Liver (tissue), 9 donors: Measurements from ENCODE around the gene ZBTB21. TPM values are rescaled to one million over a fixed set of nuclear protein-coding genes. Genes with fewer than 3 reads are reported as not detected.
A peak's percentile ranks its signal among the peaks of the same experiment; 100 is the strongest.

Source experiments
- DNase-seq: peaks from one replicate; pipeline ENCODE4 v3.0.0-alpha.2; 2017; ENCODE audit warnings: low spot score
- H3K27ac ChIP-seq, 2 donors: one replicate each; pipeline ENCODE4 v1.7.0; 2013; ENCODE audit warnings: inconsistent platforms in 2 of 2, low read length in 2 of 2, control low read depth in 1 of 2, low read depth in 1 of 2, mild to moderate bottlenecking in 1 of 2
- H3K27me3 ChIP-seq, 4 donors: one replicate each; pipeline versions ENCODE4 v1.6.1 to v1.7.0; 2013; ENCODE audit warnings: low read length in 3 of 4, inconsistent platforms in 1 of 4, mild to moderate bottlenecking in 1 of 4, moderate library complexity in 1 of 4; ENCODE audit not compliant: control insufficient read depth in 4 of 4, insufficient read depth in 4 of 4
- H3K36me3 ChIP-seq, 4 donors: one replicate each; pipeline versions ENCODE4 v1.6.1 to v1.7.0; 2013; ENCODE audit warnings: low read length in 3 of 4, mild to moderate bottlenecking in 3 of 4, low read depth in 1 of 4, moderate library complexity in 1 of 4; ENCODE audit not compliant: control insufficient read depth in 4 of 4, insufficient read depth in 3 of 4
- H3K4me1 ChIP-seq, 4 donors: one replicate each; pipeline versions ENCODE4 v1.6.1 to v1.7.0; 2013; ENCODE audit warnings: low read length in 3 of 4, mild to moderate bottlenecking in 3 of 4, moderate library complexity in 1 of 4; ENCODE audit not compliant: control insufficient read depth in 4 of 4, insufficient read depth in 4 of 4
- H3K4me3 ChIP-seq, 3 donors: one replicate each; pipeline versions ENCODE4 v1.6.1 to v1.7.0; 2013; ENCODE audit warnings: low read length in 3 of 3, control low read depth in 1 of 3, low read depth in 1 of 3, mild to moderate bottlenecking in 1 of 3
- H3K9ac ChIP-seq, 2 donors: one replicate each; pipeline ENCODE4 v1.7.0; 2013; ENCODE audit warnings: low read length in 2 of 2, mild to moderate bottlenecking in 2 of 2, moderate library complexity in 2 of 2, control low read depth in 1 of 2, low read depth in 1 of 2
- H3K9me3 ChIP-seq, 4 donors: one replicate each; pipeline versions ENCODE4 v1.6.1 to v1.7.0; 2013; ENCODE audit warnings: low read length in 3 of 4; ENCODE audit not compliant: control insufficient read depth in 4 of 4
- CTCF ChIP-seq: fragments of 150-350 bp; IDR thresholded peaks from 2 replicates; pipeline ENCODE4 v1.5.1; 2017; ENCODE audit warnings: improper control_type of control experiment, low read depth, low read length; ENCODE audit not compliant: missing input control
- EGR1 ChIP-seq, 2 donors: IDR thresholded peaks; 2 replicates each; pipeline ENCODE4 v1.6.1; 2016 to 2018; ENCODE audit warnings: antibody characterized with exemption in 2 of 2, low read depth in 2 of 2
- FOXA1 ChIP-seq: IDR thresholded peaks from 2 replicates; pipeline ENCODE4 v1.6.1; 2016; ENCODE audit warnings: antibody characterized with exemption
- FOXA2 ChIP-seq: IDR thresholded peaks from 2 replicates; pipeline ENCODE4 v1.6.1; 2016; ENCODE audit warnings: antibody characterized with exemption
- GABPA ChIP-seq, 2 donors: IDR thresholded peaks in 1 of 2; conservative IDR thresholded peaks in 1 of 2; 2 replicates each; pipeline ENCODE4 v1.6.1; 2016; ENCODE audit warnings: antibody characterized with exemption in 2 of 2, mild to moderate bottlenecking in 1 of 2, moderate library complexity in 1 of 2
- HNF4A ChIP-seq, 2 donors: conservative IDR thresholded peaks; 2 replicates each; pipeline ENCODE4 v1.6.1; 2016; ENCODE audit warnings: antibody characterized with exemption in 2 of 2, mild to moderate bottlenecking in 2 of 2
- HNF4G ChIP-seq: IDR thresholded peaks from 2 replicates; pipeline ENCODE4 v1.6.1; 2016; ENCODE audit warnings: antibody characterized with exemption
- JUND ChIP-seq, 2 donors: IDR thresholded peaks; 2 replicates each; pipeline ENCODE4 v1.6.1; 2016; ENCODE audit warnings: antibody characterized with exemption in 2 of 2
- MAX ChIP-seq: IDR thresholded peaks from 2 replicates; pipeline ENCODE4 v1.6.1; 2016; ENCODE audit warnings: antibody characterized with exemption
- NR2F2 ChIP-seq: IDR thresholded peaks from 2 replicates; pipeline ENCODE4 v1.6.1; 2016; ENCODE audit warnings: antibody characterized with exemption
- RAD21 ChIP-seq, 2 donors: IDR thresholded peaks; 2 replicates each; pipeline ENCODE4 v1.6.1; 2016; ENCODE audit warnings: antibody characterized with exemption in 2 of 2, mild to moderate bottlenecking in 2 of 2
- REST ChIP-seq: IDR thresholded peaks from 2 replicates; pipeline ENCODE4 v1.6.1; 2016; ENCODE audit warnings: antibody characterized with exemption, mild to moderate bottlenecking
- RXRA ChIP-seq, 2 donors: IDR thresholded peaks; 2 replicates each; pipeline ENCODE4 v1.6.1; 2017 to 2018; ENCODE audit warnings: antibody characterized with exemption in 2 of 2, mild to moderate bottlenecking in 1 of 2
- SP1 ChIP-seq: IDR thresholded peaks from 2 replicates; pipeline ENCODE4 v1.6.1; 2018; ENCODE audit warnings: antibody characterized with exemption, mild to moderate bottlenecking
- TAF1 ChIP-seq: conservative IDR thresholded peaks from 2 replicates; pipeline ENCODE4 v1.6.1; 2016; ENCODE audit warnings: antibody characterized with exemption, mild to moderate bottlenecking
- YY1 ChIP-seq: IDR thresholded peaks from 2 replicates; pipeline ENCODE4 v1.6.1; 2016; ENCODE audit warnings: antibody characterized with exemption, mild to moderate bottlenecking
- ZBTB33 ChIP-seq: IDR thresholded peaks from 2 replicates; pipeline ENCODE4 v1.6.1; 2016; ENCODE audit warnings: antibody characterized with exemption
- WGBS: extraction: QIAGEN DNeasy Blood & Tissue Kit; methylation state at CpG from one replicate; pipeline ENCODE4 v1.1.7; 2013; 5-methylcytosine and 5-hydroxymethylcytosine counted together
- polyA plus RNA-seq, 2 donors: library from polyadenylated mRNA; stranded (reverse) in 1 of 2; unstranded in 1 of 2; fragments of 200-250 nt in 1 of 2; fragments of >200 nt in 1 of 2; fragmentation: Nextera tagmentation in 1 of 2; extraction: Ambion mirVana in 1 of 2; gene quantifications; one replicate each; pipeline versions ENCODE4 v1.2.1 to v1.2.3, GENCODE V29; 2013 to 2015
- total RNA-seq, 2 donors: library from RNA; depleted of rRNA; stranded (reverse); fragments of >200 nt; gene quantifications; one replicate each; pipeline ENCODE4 v1.2.3, GENCODE V29; 2014
- donor health status: healthy.
- donor health status: healthy.
- donor health status: healthy.
- donor health status: healthy.
- donor health status: healthy.

Gene ZBTB21
- total and polyA plus RNA-seq, 4 donors, result 3.1 to 14.1 (median 4.0) TPM

GRCh38 chr21:42057851-42058437, 47.8 kb upstream of the ZBTB21 start:
- H3K36me3 ChIP-seq, result no peaks in the 10 kb centered on the region
- DNase-seq, result no peak
- peaks cover 0 to 9% (median under 1%) of the 10 kb centered on the region in 4 donors for H3K9me3 ChIP-seq
- H3K4me3 ChIP-seq, result no peak overlapping the region
- WGBS, result 60% methylated on average over 11 of the region's 11 CpGs
- no peaks in the 10 kb centered on the region for H3K27me3 ChIP-seq
- no peak overlapping the region for H3K9ac ChIP-seq
- TF ChIP-seq RXRA (IDR thresholded peaks at IDR 0.05) (no peak), MAX (no peak), HNF4A (conservative IDR thresholded peaks at IDR 0.05) (no peak), CTCF (no peak), FOXA2 (no peak), TAF1 (no peak), REST (no peak), RAD21 (IDR thresholded peaks at IDR 0.05) (no peak), YY1 (no peak), EGR1 (IDR thresholded peaks at IDR 0.05; ENCODE audit: low read depth in 2 of 2) (no peak), GABPA (IDR thresholded peaks at IDR 0.05 in 1 of 2, conservative IDR thresholded peaks at IDR 0.05 in 1 of 2) (no peak), ZBTB33 (no peak), FOXA1 (no peak)
- H3K27ac ChIP-seq, result peak overlapping the region in 1 of 2 donors; percentile 16
- peaks cover 7 to 34% (median 26%) of the 10 kb centered on the region in 4 donors for H3K4me1 ChIP-seq

- peak overlapping the region in 1 of 2 donors; percentile 16 for H3K27ac ChIP-seq
- H3K9me3 ChIP-seq, result peaks cover 0 to 9% (median under 1%) of the 10 kb centered on the region in 4 donors
- no peak for DNase-seq
- H3K4me1 ChIP-seq, result peaks cover 7 to 34% (median 25%) of the 10 kb centered on the region in 4 donors
- no peaks in the 10 kb centered on the region for H3K27me3 ChIP-seq
- no peak overlapping the region for H3K9ac ChIP-seq
- WGBS, result 25% methylated on average over 17 of the region's 17 CpGs
- no peak overlapping the region for H3K4me3 ChIP-seq
- H3K36me3 ChIP-seq, result no peaks in the 10 kb centered on the region
- TF ChIP-seq RAD21 (IDR thresholded peaks at IDR 0.05) (peak in 1 of 2 donors; percentile 4), REST (peak; percentile 37), FOXA1 (no peak), ZBTB33 (no peak), RXRA (IDR thresholded peaks at IDR 0.05) (peak; percentile 8 to 61), HNF4A (conservative IDR thresholded peaks at IDR 0.05) (no peak), NR2F2 (no peak), JUND (IDR thresholded peaks at IDR 0.05) (peak in 1 of 2 donors; percentile 6), YY1 (peak; percentile 39), TAF1 (no peak), EGR1 (IDR thresholded peaks at IDR 0.05; ENCODE audit: low read depth in 2 of 2) (no peak), HNF4G (no peak), SP1 (peak; percentile 59)
Observed at GRCh38 chr21:42056996-42057689, 47.0 kb upstream of the ZBTB21 start.
